Measurements from ENCODE around the gene CEP89. TPM values are rescaled to one million over a fixed set of nuclear protein-coding genes. Genes with fewer than 3 reads are reported as not detected.

Gene CEP89
- total and polyA plus RNA-seq, 2 donors (not counting 1 experiment from before 2014, with no cell fraction given) = 6.3 to 13.8 TPM

- Histone ChIP-seq H3K4me1 (ENCODE audit: control insufficient read depth, extremely low read depth, insufficient read depth, low read length) (no peaks in the 10 kb centered on the region), H3K9ac (ENCODE audit: insufficient read depth, low read length) (no peak overlapping the region), H3K36me3 (ENCODE audit: control insufficient read depth, insufficient read depth, low read length) (no peaks in the 10 kb centered on the region), H3K4me2 (ENCODE audit: extremely low read depth, insufficient read depth, low read length) (no peak overlapping the region), H3K4me3 (replicated peaks in 1 of 4; ENCODE audit: control extremely low read depth in 1 of 4, insufficient read depth in 1 of 4, low read depth in 3 of 4, low read length in 4 of 4) (no peak overlapping the region), H3K27ac (ENCODE audit: insufficient read depth, low read length) (no peak overlapping the region), H2AFZ (ENCODE audit: low read length) (no peak overlapping the region), H3K9me3 (ENCODE audit: control insufficient read depth, insufficient read depth, low read depth, low read length) (no peaks in the 10 kb centered on the region), H3K27me3 (ENCODE audit: control insufficient read depth, insufficient read depth, low read length) (no peaks in the 10 kb centered on the region), H3K79me2 (ENCODE audit: control insufficient read depth, insufficient read depth, low read length) (no peaks in the 10 kb centered on the region), H4K20me1 (ENCODE audit: control insufficient read depth, extremely low read depth, insufficient read depth, low read length) (no peaks in the 10 kb centered on the region)
- no peak for DNase-seq (ENCODE audit: low read depth in 2 of 2)
- TF ChIP-seq EZH2 (IDR thresholded peaks at IDR 0.05; ENCODE audit: low read length, missing control alignments) = no peak
- TF ChIP-seq, protein P1, sequence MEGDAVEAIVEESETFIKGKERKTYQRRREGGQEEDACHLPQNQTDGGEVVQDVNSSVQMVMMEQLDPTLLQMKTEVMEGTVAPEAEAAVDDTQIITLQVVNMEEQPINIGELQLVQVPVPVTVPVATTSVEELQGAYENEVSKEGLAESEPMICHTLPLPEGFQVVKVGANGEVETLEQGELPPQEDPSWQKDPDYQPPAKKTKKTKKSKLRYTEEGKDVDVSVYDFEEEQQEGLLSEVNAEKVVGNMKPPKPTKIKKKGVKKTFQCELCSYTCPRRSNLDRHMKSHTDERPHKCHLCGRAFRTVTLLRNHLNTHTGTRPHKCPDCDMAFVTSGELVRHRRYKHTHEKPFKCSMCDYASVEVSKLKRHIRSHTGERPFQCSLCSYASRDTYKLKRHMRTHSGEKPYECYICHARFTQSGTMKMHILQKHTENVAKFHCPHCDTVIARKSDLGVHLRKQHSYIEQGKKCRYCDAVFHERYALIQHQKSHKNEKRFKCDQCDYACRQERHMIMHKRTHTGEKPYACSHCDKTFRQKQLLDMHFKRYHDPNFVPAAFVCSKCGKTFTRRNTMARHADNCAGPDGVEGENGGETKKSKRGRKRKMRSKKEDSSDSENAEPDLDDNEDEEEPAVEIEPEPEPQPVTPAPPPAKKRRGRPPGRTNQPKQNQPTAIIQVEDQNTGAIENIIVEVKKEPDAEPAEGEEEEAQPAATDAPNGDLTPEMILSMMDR (conservative IDR thresholded peaks at IDR 0.05 in 1 of 2, IDR thresholded peaks at IDR 0.05 in 1 of 2; ENCODE audit: low read depth in 1 of 2, low read length in 2 of 2) = no peak
Measured at GRCh38 chr19:32866061-32866460, 105.7 kb downstream of the CEP89 start.

- Histone ChIP-seq H3K9me3 (ENCODE audit: control insufficient read depth, insufficient read depth, low read depth, low read length) (no peaks in the 10 kb centered on the region), H3K9ac (ENCODE audit: insufficient read depth, low read length) (no peak overlapping the region), H3K36me3 (ENCODE audit: control insufficient read depth, insufficient read depth, low read length) (no peaks in the 10 kb centered on the region), H3K79me2 (ENCODE audit: control insufficient read depth, insufficient read depth, low read length) (no peaks in the 10 kb centered on the region), H3K4me3 (replicated peaks in 1 of 4; ENCODE audit: control extremely low read depth in 1 of 4, insufficient read depth in 1 of 4, low read depth in 3 of 4, low read length in 4 of 4) (no peak overlapping the region), H3K27ac (ENCODE audit: insufficient read depth, low read length) (no peak overlapping the region), H3K27me3 (ENCODE audit: control insufficient read depth, insufficient read depth, low read length) (no peaks in the 10 kb centered on the region), H3K4me1 (ENCODE audit: control insufficient read depth, extremely low read depth, insufficient read depth, low read length) (no peaks in the 10 kb centered on the region), H2AFZ (ENCODE audit: low read length) (no peak overlapping the region), H3K4me2 (ENCODE audit: extremely low read depth, insufficient read depth, low read length) (no peak overlapping the region), H4K20me1 (ENCODE audit: control insufficient read depth, extremely low read depth, insufficient read depth, low read length) (no peaks in the 10 kb centered on the region)
- no peak for DNase-seq (ENCODE audit: low read depth in 2 of 2)
- TF ChIP-seq, protein P1 (conservative IDR thresholded peaks at IDR 0.05 in 1 of 2, IDR thresholded peaks at IDR 0.05 in 1 of 2; ENCODE audit: low read depth in 1 of 2, low read length in 2 of 2) = no peak
Measured at GRCh38 chr19:32865326-32865725, 106.4 kb downstream of the CEP89 start.

GRCh38 chr19:32864318-32865007, 107.3 kb downstream of the CEP89 start:
- H3K79me2 ChIP-seq (ENCODE audit: control insufficient read depth, insufficient read depth, low read length) = no peaks in the 10 kb centered on the region
- H3K27ac ChIP-seq (ENCODE audit: insufficient read depth, low read length) = no peak overlapping the region
- no peaks in the 10 kb centered on the region for H3K36me3 ChIP-seq (ENCODE audit: control insufficient read depth, insufficient read depth, low read length)
- no peaks in the 10 kb centered on the region for H3K27me3 ChIP-seq (ENCODE audit: control insufficient read depth, insufficient read depth, low read length)
- H3K9me3 ChIP-seq (ENCODE audit: control insufficient read depth, insufficient read depth, low read depth, low read length) = no peaks in the 10 kb centered on the region
- H4K20me1 ChIP-seq (ENCODE audit: control insufficient read depth, extremely low read depth, insufficient read depth, low read length) = no peaks in the 10 kb centered on the region
- TF ChIP-seq, protein P1 (conservative IDR thresholded peaks at IDR 0.05 in 1 of 2, IDR thresholded peaks at IDR 0.05 in 1 of 2; ENCODE audit: low read depth in 1 of 2, low read length in 2 of 2) = no peak
- TF ChIP-seq EZH2 (IDR thresholded peaks at IDR 0.05; ENCODE audit: low read length, missing control alignments) = no peak
- DNase-seq (ENCODE audit: low read depth in 2 of 2) = no peak
- H3K9ac ChIP-seq (ENCODE audit: insufficient read depth, low read length) = no peak overlapping the region
- no peaks in the 10 kb centered on the region for H3K4me1 ChIP-seq (ENCODE audit: control insufficient read depth, extremely low read depth, insufficient read depth, low read length)
- H3K4me2 ChIP-seq (ENCODE audit: extremely low read depth, insufficient read depth, low read length) = no peak overlapping the region
- no peak overlapping the region for H3K4me3 ChIP-seq (replicated peaks in 1 of 4; ENCODE audit: control extremely low read depth in 1 of 4, insufficient read depth in 1 of 4, low read depth in 3 of 4, low read length in 4 of 4)
- no peak overlapping the region for H2AFZ ChIP-seq (ENCODE audit: low read length)
